Right lobe of liver (tissue), 6 donors: ENCODE results near the gene SYCP2. TPM values are rescaled to one million over a fixed set of nuclear protein-coding genes. Genes with fewer than 3 reads are reported as not detected.
"Not testable (repeated sequence)": the region's sequence is repeated elsewhere in the genome, so short reads cannot be mapped to it uniquely, and the experiment has no call there.

Source experiments
- ATAC-seq, 4 donors: fragments of 200-7000 bp; cut with Tn5 transposase; one replicate each; pipeline ENCODE4 v1.9.1; 2020; ENCODE audit warnings: mild to moderate bottlenecking in 4 of 4, moderate library complexity in 4 of 4
- DNase-seq, 3 donors: peaks; one replicate each; pipeline ENCODE4 v3.0.0-alpha.2; 2020
- H3K27ac ChIP-seq, 3 donors: fragments of 200-600 bp; one replicate each; pipeline ENCODE4 v1.8.0; 2022
- H3K27me3 ChIP-seq, 2 donors: fragments of 200-600 bp; one replicate each; pipeline ENCODE4 v1.8.0; 2022
- H3K36me3 ChIP-seq, 4 donors: fragments of 200-600 bp; sonication (generic) in 1 of 4; one replicate each; pipeline versions ENCODE4 v1.5.1 to v1.8.0; 2017 to 2022; ENCODE audit warnings: control low read depth in 1 of 4
- H3K4me1 ChIP-seq, 4 donors: fragments of 200-600 bp; sonication (generic) in 1 of 4; one replicate each; pipeline versions ENCODE4 v1.5.1 to v1.8.0; 2017 to 2022; ENCODE audit warnings: control low read depth in 1 of 4
- H3K4me3 ChIP-seq, 3 donors: fragments of 200-600 bp; one replicate each; pipeline ENCODE4 v1.8.0; 2022
- H3K9me3 ChIP-seq, 4 donors: fragments of 200-600 bp; sonication (generic) in 1 of 4; one replicate each; pipeline versions ENCODE4 v1.5.1 to v1.8.0; 2017 to 2022; ENCODE audit warnings: control low read depth in 1 of 4
- CTCF ChIP-seq, 4 donors: fragments of 200-600 bp in 3 of 4; fragments of 450-650 bp in 1 of 4; IDR thresholded peaks; one replicate each; pipeline versions ENCODE4 v1.5.1 to v1.8.0; 2016 to 2022; ENCODE audit warnings: antibody characterized with exemption in 4 of 4, mild to moderate bottlenecking in 2 of 4
- POLR2A ChIP-seq: fragments of 450-650 bp; IDR thresholded peaks from one replicate; pipeline ENCODE4 v1.6.1; 2017; ENCODE audit warnings: antibody characterized with exemption, mild to moderate bottlenecking
- WGBS: methylation state at CpG from one replicate; pipeline ENCODE4 v1.1.6; 2018; ENCODE audit warnings: low coverage, low lambda C conversion rate; ENCODE audit not compliant: insufficient coverage; ENCODE audit errors: missing lambda C conversion rate; 5-methylcytosine and 5-hydroxymethylcytosine counted together
- intact Hi-C, 2 donors: fragments of 100-400 bp; cut with DNase I; formaldehyde crosslinking; loops; one replicate each; pipeline versions ENCODE4 v1.11.2 to v1.14.1; 2022
- total RNA-seq, 6 experiments: library from RNA; depleted of rRNA in 2 of 6; stranded (reverse); fragments of >200 nt in 2 of 6; fragmentation: NEBNext Ultra II Directional in 3 of 6; extraction: Animal tissue kit (Norgen Biotek cat#: 25700) in 3 of 6; gene quantifications; one replicate each; pipeline versions ENCODE4 v1.1.0 to v1.2.4, GENCODE V29; 2016 to 2023
- donor health status: DM: no; HTN: yes; CAD: no.
- donor health status: DM: no; HTN: no; CAD: no.
- donor health status: DM: no; HTN: no; CAD: no.
- donor health status: DM: no; HTN: yes; CAD: no.
- donor health status: DM: no; HTN: yes; CAD: no.

SYCP2 gene
- total RNA-seq, 6 experiments from 2014 or later: 0.18 to 0.95 (median 0.63) TPM

GRCh38 chr20:59891581-59891980 is 41.9 kb downstream of the SYCP2 start:
- Histone ChIP-seq H3K4me3 (no peak overlapping the region), H3K27ac (no peak overlapping the region), H3K27me3 (no peaks in the 10 kb centered on the region), H3K36me3 (no peaks in the 10 kb centered on the region), H3K9me3 (no peaks in the 10 kb centered on the region), H3K4me1 (no peaks in the 10 kb centered on the region)
- no peak for ATAC-seq
- no peak for DNase-seq
- intact Hi-C loops: no loop called here
- 60% methylated on average over 1 of the region's 1 CpG for WGBS
- no peak for TF ChIP-seq POLR2A
- TF ChIP-seq CTCF (IDR thresholded peaks at IDR 0.05): no peak

GRCh38 chr20:59890035-59890434 is 43.4 kb downstream of the SYCP2 start:
- DNase-seq, ATAC-seq, H3K36me3 ChIP-seq, H3K4me1 ChIP-seq, H3K9me3 ChIP-seq, H3K27me3 ChIP-seq, H3K4me3 ChIP-seq, intact Hi-C loops, H3K27ac ChIP-seq: not testable (repeated sequence)
- WGBS: 79% methylated on average over 2 of the region's 2 CpGs

- Histone ChIP-seq H3K4me1 (peaks cover 0 to 3% (median 0%) of the 10 kb centered on the region in 4 donors), H3K36me3 (no peaks in the 10 kb centered on the region), H3K27me3 (no peaks in the 10 kb centered on the region), H3K4me3 (no peak overlapping the region), H3K9me3 (no peaks in the 10 kb centered on the region), H3K27ac (no peak overlapping the region)
- ATAC-seq (no peak), DNase-seq (no peak)
- TF ChIP-seq CTCF (IDR thresholded peaks at IDR 0.05): no peak
- no peak for TF ChIP-seq POLR2A
- intact Hi-C loops: no loop called here
- WGBS: 63% methylated on average over 1 of the region's 1 CpG
These were observed 45.4 kb downstream of the SYCP2 start for GRCh38 chr20:59888050-59888449.

- no peaks in the 10 kb centered on the region for H3K9me3 ChIP-seq
- intact Hi-C loops: no loop called here
- WGBS: 60% methylated on average over 3 of the region's 3 CpGs
- DNase-seq (no peak), ATAC-seq (no peak)
- no peaks in the 10 kb centered on the region for H3K27me3 ChIP-seq
- peaks cover 0 to 3% (median 0%) of the 10 kb centered on the region in 4 donors for H3K4me1 ChIP-seq
- no peaks in the 10 kb centered on the region for H3K36me3 ChIP-seq
- TF ChIP-seq CTCF (IDR thresholded peaks at IDR 0.05) (no peak), POLR2A (no peak)
- H3K27ac ChIP-seq: no peak overlapping the region
- H3K4me3 ChIP-seq: no peak overlapping the region
These were observed 48.9 kb downstream of the SYCP2 start for GRCh38 chr20:59884494-59884893.

- H3K27me3 ChIP-seq: no peaks in the 10 kb centered on the region
- no peak for ATAC-seq
- WGBS: 78% methylated on average over 1 of the region's 1 CpG
- no peaks in the 10 kb centered on the region for H3K4me1 ChIP-seq
- intact Hi-C loops: no loop called here
- H3K4me3 ChIP-seq: no peak overlapping the region
- H3K27ac ChIP-seq: no peak overlapping the region
- H3K9me3 ChIP-seq: no peaks in the 10 kb centered on the region
- DNase-seq: no peak
- no peaks in the 10 kb centered on the region for H3K36me3 ChIP-seq
- no peak for TF ChIP-seq CTCF (IDR thresholded peaks at IDR 0.05)
- TF ChIP-seq POLR2A: no peak
These were observed 53.2 kb downstream of the SYCP2 start for GRCh38 chr20:59880198-59880597.
